HCT116 (cell line): ENCODE results near the gene IMPG2. TPM values are rescaled to one million over a fixed set of nuclear protein-coding genes. Genes with fewer than 3 reads are reported as not detected.

ENCODE experiments used
- ATAC-seq: fragments of 200-7000 bp; cut with Tn5 transposase; 2 replicates; pipeline ENCODE4 v1.9.1; 2020; ENCODE audit warnings: mild to moderate bottlenecking, moderate library complexity
- BruUV-seq: library from RNA; stranded (reverse); fragments of 400-500 nt; replicated peaks from 2 replicates; lab custom pipeline; 2021; lab: Mats Ljungman, UMichigan
- CTCF ChIA-PET: fragments of 300-600 bp; sonication (Branson Sonifier 250); formaldehyde crosslinking; loops from one replicate; lab custom pipeline; 2021; ENCODE audit warnings: antibody characterized with exemption; lab: Charles Lee
- POLR2A ChIA-PET: fragments of 300-600, 350-600 bp; sonication (Branson Sonifier 250); formaldehyde crosslinking; loops from one replicate; lab custom pipeline; 2021; ENCODE audit warnings: antibody characterized with exemption; lab: Charles Lee
- RAD21 ChIA-PET, 2 experiments: fragments of 300-600 bp; sonication (Branson Sonifier 250); formaldehyde crosslinking; loops; one replicate each; lab custom pipeline; 2023; ENCODE audit warnings: low total read pairs in 2 of 2; ENCODE audit not compliant: uncharacterized antibody in 2 of 2, unreplicated experiment in 2 of 2, low non-redundant PET in 1 of 2; lab: Charles Lee
- DNase-seq: peaks from one replicate; pipeline ENCODE4 v3.0.0-alpha.2; 2010; ENCODE audit warnings: low read depth, low spot score
- H2AFZ ChIP-seq: fragments of 200-600 bp; shearing (Covaris generic), sonication (generic); 2 replicates; pipeline ENCODE4 v1.6.1; 2017; ENCODE audit warnings: low read depth, mixed run types, mixed read lengths, antibody characterized with exemption, low read length; ENCODE audit not compliant: poor library complexity, severe bottlenecking
- H3K27ac ChIP-seq: 2 replicates; pipeline ENCODE4 v1.5.1; 2012; ENCODE audit warnings: low read depth, low read length
- H3K27me3 ChIP-seq: fragments of 200-600 bp; sonication (generic); 2 replicates; pipeline ENCODE4 v1.6.1; 2016; ENCODE audit warnings: mixed run types, low read length, mixed read lengths; ENCODE audit not compliant: insufficient read depth
- H3K36me3 ChIP-seq, 2 experiments: fragments of 200-500 bp in 1 of 2; fragments of 200-600 bp in 1 of 2; sonication (Bioruptor generic) in 1 of 2; sonication (generic) in 1 of 2; 2 replicates each; pipeline versions ENCODE4 v1.5.1 to v1.6.1; 2014 to 2016; ENCODE audit warnings: low read length in 2 of 2, inconsistent platforms in 1 of 2, mixed read lengths in 1 of 2, mixed run types in 1 of 2; ENCODE audit not compliant: insufficient read depth in 2 of 2, control insufficient read depth in 1 of 2
- H3K4me1 ChIP-seq, 2 experiments: fragments of 200-600 bp in 1 of 2; sonication (generic) in 1 of 2; 2 replicates each; pipeline versions ENCODE4 v1.5.1 to v1.6.1; 2012 to 2017; ENCODE audit warnings: low read length in 2 of 2, inconsistent platforms in 1 of 2, mild to moderate bottlenecking in 1 of 2, mixed read lengths in 1 of 2, mixed run types in 1 of 2, moderate library complexity in 1 of 2; ENCODE audit not compliant: insufficient read depth in 2 of 2, control insufficient read depth in 1 of 2
- H3K4me2 ChIP-seq: fragments of 200-600 bp; sonication (generic); 2 replicates; pipeline ENCODE4 v1.6.1; 2017; ENCODE audit warnings: mixed run types, low read length, mixed read lengths
- H3K4me3 ChIP-seq, 2 experiments: fragments of 200-600 bp in 1 of 2; sonication (generic) in 1 of 2; replicated peaks in 1 of 2; 2 replicates each; pipeline ENCODE4 v1.5.1; 2011 to 2016; ENCODE audit warnings: low read length in 2 of 2, control low read depth in 1 of 2, low read depth in 1 of 2, mild to moderate bottlenecking in 1 of 2, mixed read lengths in 1 of 2, mixed run types in 1 of 2
- H3K79me2 ChIP-seq: fragments of 200-600 bp; sonication (generic); 2 replicates; pipeline ENCODE4 v1.6.1; 2017; ENCODE audit warnings: mild to moderate bottlenecking, mixed run types, low read length, moderate library complexity, mixed read lengths; ENCODE audit not compliant: insufficient read depth
- H3K9ac ChIP-seq: fragments of 200-600 bp; sonication (generic); 2 replicates; pipeline ENCODE4 v1.6.1; 2016; ENCODE audit warnings: low read length, mixed read lengths
- H3K9me2 ChIP-seq: fragments of 200-600 bp; sonication (generic), shearing (Covaris generic); 2 replicates; pipeline ENCODE4 v1.6.1; 2017; ENCODE audit warnings: mixed run types, mild to moderate bottlenecking, moderate library complexity; ENCODE audit not compliant: insufficient read depth
- H3K9me3 ChIP-seq, 2 experiments: fragments of 200-500 bp in 1 of 2; fragments of 200-600 bp in 1 of 2; sonication (Bioruptor generic) in 1 of 2; sonication (generic) in 1 of 2; 2 replicates each; pipeline ENCODE4 v1.6.1; 2014 to 2017; ENCODE audit warnings: low read length in 2 of 2, mixed read lengths in 2 of 2, inconsistent platforms in 1 of 2, low read depth in 1 of 2, mild to moderate bottlenecking in 1 of 2, mixed run types in 1 of 2, moderate library complexity in 1 of 2; ENCODE audit not compliant: control insufficient read depth in 1 of 2, insufficient read depth in 1 of 2
- H4K20me1 ChIP-seq: fragments of 200-600 bp; sonication (generic), shearing (Covaris generic); 2 replicates; pipeline ENCODE4 v1.6.1; 2017; ENCODE audit warnings: mixed run types, mild to moderate bottlenecking, moderate library complexity; ENCODE audit not compliant: insufficient read depth
- CBX3 ChIP-seq: IDR thresholded peaks from 2 replicates; pipeline ENCODE4 v1.6.1; 2012; ENCODE audit warnings: low read depth
- CEBPB ChIP-seq: IDR thresholded peaks from 2 replicates; pipeline ENCODE4 v1.6.1; 2012; ENCODE audit warnings: low read depth
- EGR1 ChIP-seq: IDR thresholded peaks from 2 replicates; pipeline ENCODE4 v1.6.1; 2012; ENCODE audit warnings: low read depth
- ELF1 ChIP-seq: IDR thresholded peaks from 2 replicates; pipeline ENCODE4 v1.6.1; 2012; ENCODE audit warnings: low read depth, borderline replicate concordance
- EZH2 ChIP-seq: fragments of 200-600 bp; sonication (generic); IDR thresholded peaks from 2 replicates; pipeline ENCODE4 v1.6.1; 2017; ENCODE audit warnings: antibody characterized with exemption, mixed run types
- EZH2phosphoT487 ChIP-seq: fragments of 200-600 bp; IDR thresholded peaks from 2 replicates; pipeline ENCODE4 v1.6.1; 2018; ENCODE audit warnings: antibody characterized with exemption, borderline replicate concordance
- FOSL1 ChIP-seq: IDR thresholded peaks from 2 replicates; pipeline ENCODE4 v1.6.1; 2012; ENCODE audit warnings: low read depth
- JUND ChIP-seq: IDR thresholded peaks from 2 replicates; pipeline ENCODE4 v1.6.1; 2012
- POLR2AphosphoS5 ChIP-seq: IDR thresholded peaks from 2 replicates; pipeline ENCODE4 v1.6.1; 2011; ENCODE audit warnings: mild to moderate bottlenecking, low read depth, low read length, moderate library complexity
- RAD21 ChIP-seq: IDR thresholded peaks from 2 replicates; pipeline ENCODE4 v1.6.1; 2012; ENCODE audit warnings: low read depth, mild to moderate bottlenecking
- REST ChIP-seq: IDR thresholded peaks from 2 replicates; pipeline ENCODE4 v1.6.1; 2012; ENCODE audit warnings: low read depth
- SP1 ChIP-seq: IDR thresholded peaks from 2 replicates; pipeline ENCODE4 v1.6.1; 2012; ENCODE audit warnings: low read depth
- SRF ChIP-seq: IDR thresholded peaks from 2 replicates; pipeline ENCODE4 v1.6.1; 2012; ENCODE audit warnings: low read depth
- TCF7L2 ChIP-seq: IDR thresholded peaks from 2 replicates; pipeline ENCODE4 v1.7.0; 2011; ENCODE audit warnings: borderline replicate concordance, inconsistent platforms; ENCODE audit not compliant: insufficient read depth, insufficient read length; ENCODE audit errors: extremely low read depth
- YY1 ChIP-seq: IDR thresholded peaks from 2 replicates; pipeline ENCODE4 v1.6.1; 2011; ENCODE audit warnings: low read length, low read depth, moderate library complexity, mild to moderate bottlenecking; ENCODE audit not compliant: insufficient replicate concordance; ENCODE audit errors: extremely low read depth
- ZBTB33 ChIP-seq: IDR thresholded peaks from 2 replicates; pipeline ENCODE4 v1.6.1; 2011; ENCODE audit warnings: mild to moderate bottlenecking, low read length, moderate library complexity; ENCODE audit not compliant: insufficient replicate concordance; ENCODE audit errors: extremely low read depth
- ZNF274 ChIP-seq: fragments of 200-500 bp; sonication (Bioruptor generic); IDR thresholded peaks from 2 replicates; pipeline ENCODE4 v1.6.1; 2014; ENCODE audit warnings: mild to moderate bottlenecking, low read depth, low read length, inconsistent platforms
- intact Hi-C: fragments of 100-400 bp; cut with micrococcal nuclease; formaldehyde crosslinking; loops from 2 replicates; pipeline ENCODE4 v1.10.0; 2022
- total RNA-seq: library from RNA; stranded (reverse); gene quantifications from one replicate; pipeline ENCODE4 v1.2.1, GENCODE V29; 2021; ENCODE audit not compliant: unreplicated experiment
- TF ChIP-seq, protein P1 (sequence below): IDR thresholded peaks from 2 replicates; pipeline ENCODE4 v1.6.1; 2012
- TF ChIP-seq, protein P2 (sequence below), 3 experiments: fragments of 200-600 bp in 1 of 3; sonication (generic) in 1 of 3; IDR thresholded peaks in 2 of 3; conservative IDR thresholded peaks in 1 of 3; 2 replicates each; pipeline ENCODE4 v1.5.1; 2012 to 2017; ENCODE audit warnings: low read depth in 2 of 3, low read length in 2 of 3, antibody characterized with exemption in 1 of 3, borderline replicate concordance in 1 of 3, control low read depth in 1 of 3, mild to moderate bottlenecking in 1 of 3, mixed read lengths in 1 of 3, mixed run types in 1 of 3, moderate library complexity in 1 of 3; ENCODE audit not compliant: insufficient read depth in 1 of 3

Gene IMPG2
- total RNA-seq, 1 experiment from 2014 or later: 0.20 TPM

- ChIA-PET CTCF (no interaction called here), RAD21 (no interaction called here), POLR2A (no interaction called here)
- Histone ChIP-seq H3K4me3 (no peak overlapping the region), H3K4me1 (no peaks in the 10 kb centered on the region), H2AFZ (no peak overlapping the region), H3K36me3 (no peaks in the 10 kb centered on the region), H4K20me1 (no peaks in the 10 kb centered on the region), H3K27ac (no peak overlapping the region), H3K9ac (no peak overlapping the region), H3K9me3 (no peaks in the 10 kb centered on the region), H3K9me2 (no peaks in the 10 kb centered on the region), H3K79me2 (no peaks in the 10 kb centered on the region), H3K27me3 (no peaks in the 10 kb centered on the region), H3K4me2 (no peak overlapping the region)
- ATAC-seq: no peak
- intact Hi-C loops: no loop called here
- BruUV-seq: no TSS peak
- DNase-seq: no peak
- TF ChIP-seq FOSL1: no peak
- no peak for TF ChIP-seq CEBPB
- TF ChIP-seq EGR1: no peak
- no peak for TF ChIP-seq CBX3
- TF ChIP-seq, protein P1, sequence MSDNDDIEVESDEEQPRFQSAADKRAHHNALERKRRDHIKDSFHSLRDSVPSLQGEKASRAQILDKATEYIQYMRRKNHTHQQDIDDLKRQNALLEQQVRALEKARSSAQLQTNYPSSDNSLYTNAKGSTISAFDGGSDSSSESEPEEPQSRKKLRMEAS: no peak
- no peak for TF ChIP-seq SP1
- TF ChIP-seq ZBTB33: no peak
- TF ChIP-seq YY1: no peak
- TF ChIP-seq POLR2AphosphoS5: no peak
- TF ChIP-seq ELF1: no peak
- TF ChIP-seq, protein P2, sequence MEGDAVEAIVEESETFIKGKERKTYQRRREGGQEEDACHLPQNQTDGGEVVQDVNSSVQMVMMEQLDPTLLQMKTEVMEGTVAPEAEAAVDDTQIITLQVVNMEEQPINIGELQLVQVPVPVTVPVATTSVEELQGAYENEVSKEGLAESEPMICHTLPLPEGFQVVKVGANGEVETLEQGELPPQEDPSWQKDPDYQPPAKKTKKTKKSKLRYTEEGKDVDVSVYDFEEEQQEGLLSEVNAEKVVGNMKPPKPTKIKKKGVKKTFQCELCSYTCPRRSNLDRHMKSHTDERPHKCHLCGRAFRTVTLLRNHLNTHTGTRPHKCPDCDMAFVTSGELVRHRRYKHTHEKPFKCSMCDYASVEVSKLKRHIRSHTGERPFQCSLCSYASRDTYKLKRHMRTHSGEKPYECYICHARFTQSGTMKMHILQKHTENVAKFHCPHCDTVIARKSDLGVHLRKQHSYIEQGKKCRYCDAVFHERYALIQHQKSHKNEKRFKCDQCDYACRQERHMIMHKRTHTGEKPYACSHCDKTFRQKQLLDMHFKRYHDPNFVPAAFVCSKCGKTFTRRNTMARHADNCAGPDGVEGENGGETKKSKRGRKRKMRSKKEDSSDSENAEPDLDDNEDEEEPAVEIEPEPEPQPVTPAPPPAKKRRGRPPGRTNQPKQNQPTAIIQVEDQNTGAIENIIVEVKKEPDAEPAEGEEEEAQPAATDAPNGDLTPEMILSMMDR (IDR thresholded peaks at IDR 0.05 in 2 of 3, conservative IDR thresholded peaks at IDR 0.05 in 1 of 3; ENCODE audit: borderline replicate concordance in 1 of 3, insufficient read depth in 1 of 3, low read depth in 2 of 3, low read length in 2 of 3): no peak
- no peak for TF ChIP-seq REST
- TF ChIP-seq EZH2phosphoT487: no peak
- TF ChIP-seq JUND: no peak
- no peak for TF ChIP-seq RAD21
- TF ChIP-seq TCF7L2: no peak
- no peak for TF ChIP-seq ZNF274
- TF ChIP-seq EZH2: no peak
- TF ChIP-seq SRF: no peak
Measured at GRCh38 chr3:101181801-101182200, 138.6 kb downstream of the IMPG2 start.
